22Rv1 (cell line): ENCODE results near the gene FAM135A.

Experiments
- H3K27ac ChIP-seq: fragments of 450-650 bp; 2 replicates; pipeline ENCODE4 v1.5.1; 2017
- CTCF ChIP-seq: fragments of 450-650 bp; IDR thresholded peaks from 2 replicates; pipeline ENCODE4 v1.5.1; 2017; ENCODE audit warnings: mild to moderate bottlenecking
- ZFX ChIP-seq: fragments of 450-650 bp; IDR thresholded peaks from 2 replicates; pipeline ENCODE4 v1.6.1; 2017; ENCODE audit warnings: antibody characterized with exemption, borderline replicate concordance

FAM135A gene

GRCh38 chr6:70524721-70525286 lies 111.5 kb downstream of the FAM135A start:
- H3K27ac ChIP-seq: no peak overlapping the region
- TF ChIP-seq ZFX: no peak
- TF ChIP-seq CTCF: no peak

- no peak overlapping the region for H3K27ac ChIP-seq
- no peak for TF ChIP-seq ZFX
- TF ChIP-seq CTCF: no peak
Observed at GRCh38 chr6:70527071-70527737, 113.9 kb downstream of the FAM135A start.

GRCh38 chr6:70530023-70530422 lies 116.7 kb downstream of the FAM135A start:
- H3K27ac ChIP-seq: no peak overlapping the region

DNA sequence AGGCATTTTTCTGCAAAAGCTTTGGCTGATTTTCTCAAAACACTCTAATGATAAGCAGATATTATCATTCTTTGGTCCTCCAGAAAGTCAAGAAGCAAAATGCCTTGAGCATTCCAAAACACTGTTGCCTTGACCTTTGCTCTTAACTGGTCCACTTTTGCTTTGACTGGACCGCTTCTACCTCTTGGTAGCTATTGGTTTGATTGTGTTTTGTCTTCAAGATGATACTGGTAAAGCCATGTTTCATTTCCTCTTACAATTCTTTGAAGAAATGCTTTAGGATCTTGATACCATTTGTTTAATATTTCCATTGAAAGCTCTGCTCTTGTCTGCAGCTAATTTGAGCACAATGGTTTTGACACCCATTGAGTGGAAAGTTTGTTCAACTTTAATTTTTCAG lies 117.8 kb downstream of the FAM135A start:
- TF ChIP-seq CTCF (no peak), ZFX (no peak)
- H3K27ac ChIP-seq: no peak overlapping the region

More at GRCh38 chr6:70530023-70530422, 116.7 kb downstream of the FAM135A start:
- TF ChIP-seq CTCF (no peak), ZFX (no peak)

GRCh38 chr6:70537266-70537665 lies 124.0 kb downstream of the FAM135A start:
- no peak overlapping the region for H3K27ac ChIP-seq
- TF ChIP-seq ZFX: no peak
- TF ChIP-seq CTCF: no peak

DNA sequence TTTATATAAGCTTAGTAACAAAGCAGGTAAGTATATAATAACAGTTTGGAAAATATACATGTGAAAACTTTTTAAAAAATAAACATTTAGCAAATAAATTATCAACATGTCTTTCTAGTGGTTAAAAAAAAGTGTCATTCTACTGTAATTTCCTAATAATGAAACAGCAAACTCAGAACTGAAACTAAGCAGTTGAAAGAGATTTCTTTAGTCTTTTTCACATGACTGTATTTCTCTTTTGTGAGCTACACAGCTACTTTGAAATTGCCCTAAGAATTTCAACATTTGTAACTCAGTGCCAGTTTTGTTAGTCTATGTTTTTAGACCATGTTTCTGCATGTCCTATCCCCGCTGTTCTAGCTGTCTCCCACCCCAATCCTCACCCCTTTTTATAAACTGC lies 125.1 kb downstream of the FAM135A start:
- H3K27ac ChIP-seq: no peak overlapping the region
- TF ChIP-seq CTCF (no peak), ZFX (no peak)

GRCh38 chr6:70547313-70547712 lies 134.0 kb downstream of the FAM135A start:
- TF ChIP-seq CTCF: peak; percentile 43
- TF ChIP-seq ZFX: no peak
- H3K27ac ChIP-seq: no peak overlapping the region
